ENCODE data around the gene COL23A1.
"Not testable (repeated sequence)": the region's sequence is repeated elsewhere in the genome, so short reads cannot be mapped to it uniquely, and the experiment has no call there.

COL23A1 gene

DNA sequence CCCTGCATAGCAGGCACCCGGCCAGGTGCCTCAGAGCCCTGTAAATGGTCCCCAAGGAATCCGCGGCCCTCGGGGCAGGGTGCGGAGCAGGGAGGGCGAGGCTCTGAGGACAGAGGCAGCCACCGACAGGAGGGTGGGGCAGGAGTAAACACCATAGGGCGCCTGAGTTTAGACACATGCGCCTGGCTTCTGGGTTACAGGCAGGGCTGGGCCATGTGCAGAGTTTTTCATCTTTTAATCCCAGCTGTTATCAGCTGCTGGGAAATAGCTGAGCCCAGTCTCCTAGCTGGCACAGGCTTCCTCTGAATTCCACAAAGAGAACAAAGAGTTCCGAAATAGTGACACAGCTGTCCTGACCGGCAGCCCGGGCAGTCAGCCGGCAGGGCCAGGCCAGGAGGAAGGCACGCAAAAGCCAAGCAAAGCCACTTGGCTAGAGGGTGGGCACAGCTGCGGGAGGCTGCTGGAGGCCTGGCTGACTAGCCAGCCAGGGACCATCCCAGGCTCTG is 258.6 kb downstream of the COL23A1 start:
- DNase-seq = no peak

DNA sequence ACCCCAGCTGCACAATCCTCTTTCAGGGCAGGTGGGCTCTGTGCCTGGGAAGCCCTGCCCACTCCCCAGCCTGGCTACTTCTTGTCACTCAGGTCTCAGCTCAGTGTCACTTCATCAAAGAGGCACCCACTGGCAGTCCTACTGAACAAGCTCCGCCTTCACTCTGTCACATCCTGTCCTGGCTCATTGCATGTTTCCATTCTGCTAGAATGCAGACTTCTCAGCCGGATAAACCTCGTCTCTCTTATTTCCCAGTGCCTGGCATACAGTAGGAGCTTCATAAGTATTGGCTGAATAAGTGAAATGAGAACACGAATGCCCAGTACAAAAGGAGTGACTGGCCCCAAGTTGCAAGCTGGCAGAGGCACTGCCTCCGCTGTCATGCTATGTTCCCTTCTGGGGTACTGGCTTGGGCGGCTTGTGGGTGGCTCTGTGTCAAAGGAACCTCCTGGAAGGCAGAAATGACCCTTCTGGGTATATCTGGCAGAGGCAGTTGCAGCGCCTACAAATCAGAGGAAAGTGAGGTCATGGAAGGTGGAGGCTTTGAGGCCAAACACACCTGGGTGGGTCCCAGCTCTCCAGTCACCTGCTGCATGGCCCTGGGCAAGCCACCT is 259.3 kb downstream of the COL23A1 start:
- no peak for DNase-seq

GRCh38 chr5:178328826-178329730 is 261.1 kb downstream of the COL23A1 start:
- DNase-seq = no peak

GRCh38 chr5:178327931-178328711 is 262.1 kb downstream of the COL23A1 start:
- DNase-seq = no peak

DNA sequence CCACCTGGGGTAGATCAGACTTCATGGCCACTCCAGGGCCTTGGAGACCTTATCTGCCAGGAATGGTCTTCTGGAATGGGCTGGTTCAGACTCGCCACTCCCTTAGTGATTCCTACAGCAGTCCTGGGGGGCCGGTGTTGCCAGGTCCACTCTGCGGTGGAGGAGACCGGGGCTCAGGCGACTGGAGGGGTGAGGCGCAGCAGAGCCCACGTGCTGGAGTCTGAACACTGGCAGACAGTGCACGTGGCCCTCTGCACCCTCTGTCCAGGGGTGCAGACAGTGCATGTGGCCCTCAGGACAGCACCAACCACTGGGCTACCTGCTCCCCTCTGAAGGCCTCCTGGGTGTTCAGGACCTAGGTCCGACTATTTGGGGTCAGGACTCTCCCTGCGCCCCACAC is 262.7 kb downstream of the COL23A1 start:
- DNase-seq = no peak

- no peak for DNase-seq
These were observed 263.8 kb downstream of the COL23A1 start for GRCh38 chr5:178326374-178326715.

DNA sequence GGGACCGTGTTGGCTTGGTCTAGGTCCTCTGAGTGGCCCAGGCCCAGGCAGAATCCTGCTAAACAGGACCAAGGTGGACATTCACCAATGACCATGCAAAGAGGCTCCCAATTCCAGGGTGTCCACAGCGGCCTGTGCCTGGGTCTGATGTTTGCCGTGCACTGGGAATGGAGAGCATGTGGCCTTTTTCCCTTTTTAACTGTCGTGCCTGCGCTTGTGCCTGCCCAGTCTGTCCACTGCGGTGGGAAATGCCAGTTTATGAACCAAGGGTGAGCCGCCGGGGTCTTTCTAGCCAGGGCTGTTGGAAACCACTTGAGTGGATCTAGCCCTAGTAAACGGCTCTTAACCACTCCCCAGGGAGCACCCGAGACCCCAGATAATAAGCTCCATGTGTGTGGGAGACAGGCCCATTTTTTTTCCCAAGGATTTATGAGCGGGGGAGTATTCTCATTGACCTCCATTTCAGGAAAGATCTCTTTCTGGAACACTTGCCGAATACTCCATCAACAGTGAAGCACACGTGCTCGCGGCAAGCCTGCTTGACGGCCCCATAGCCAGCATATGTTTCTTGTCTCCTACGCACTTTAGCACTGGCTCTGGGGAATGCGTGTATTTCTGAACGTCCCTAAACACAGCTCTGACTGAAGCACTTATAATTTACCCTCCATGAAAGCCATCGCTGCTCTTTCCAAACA is 264.4 kb downstream of the COL23A1 start:
- DNase-seq = no peak

DNA sequence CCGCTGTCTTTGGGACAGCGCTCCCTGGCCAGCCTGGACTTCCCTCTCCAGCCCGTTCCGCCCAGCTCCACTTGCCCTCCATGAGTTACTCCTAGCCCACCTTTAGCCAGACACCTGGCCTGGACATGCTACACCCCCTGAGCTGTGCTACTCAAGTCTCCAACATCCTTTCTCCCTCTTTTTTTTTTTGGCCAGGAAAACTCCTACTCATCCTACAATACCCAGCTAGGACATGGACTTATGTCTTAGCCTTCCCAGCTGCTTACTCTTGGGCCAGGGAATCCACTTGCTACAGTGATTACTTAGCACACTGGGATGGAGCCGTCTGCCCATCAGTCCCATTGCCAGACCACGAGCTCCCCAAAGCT is 264.9 kb downstream of the COL23A1 start:
- DNase-seq = no peak

DNA sequence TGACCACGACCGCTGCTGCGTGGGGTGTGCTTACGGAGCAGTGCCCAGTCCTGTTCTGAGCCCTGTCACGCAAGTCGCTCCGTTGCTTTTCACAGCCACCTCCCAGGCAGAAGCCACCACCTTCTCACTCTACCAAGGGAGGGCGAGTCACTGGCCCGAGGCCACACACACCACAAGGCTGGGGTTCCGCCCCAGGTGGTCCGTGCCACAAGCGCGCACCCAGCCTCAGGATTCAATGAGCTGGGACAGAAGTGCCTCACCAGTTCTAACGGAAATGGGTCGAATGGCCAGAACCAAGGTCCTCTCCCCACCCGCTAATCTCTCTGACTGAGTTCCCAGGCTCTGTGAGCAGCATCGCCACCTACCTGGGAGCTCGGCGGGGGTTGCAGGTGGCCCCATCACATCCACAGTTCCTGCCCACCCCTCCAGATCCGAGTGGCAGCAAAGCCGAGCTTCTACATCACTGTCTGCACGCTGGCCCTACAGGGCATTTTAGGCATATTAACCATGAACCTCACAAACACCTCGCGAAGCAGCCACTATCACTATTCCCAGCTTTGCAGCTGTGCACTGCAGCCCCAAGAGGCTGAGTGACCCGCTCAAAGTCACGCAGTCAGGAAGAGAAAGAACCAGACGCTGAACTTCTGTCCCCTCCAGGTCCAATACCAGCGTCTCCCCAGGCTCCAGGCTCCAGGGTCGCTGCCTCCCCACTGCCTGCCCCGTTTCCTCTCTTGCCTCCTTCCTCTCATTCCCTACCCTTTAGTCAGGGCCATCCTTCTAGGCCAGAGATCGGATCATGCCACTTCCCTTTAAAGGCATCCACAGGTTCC is 265.5 kb downstream of the COL23A1 start:
- DNase-seq = no peak

GRCh38 chr5:178323961-178324360 is 266.2 kb downstream of the COL23A1 start:
- DNase-seq = no peak

DNA sequence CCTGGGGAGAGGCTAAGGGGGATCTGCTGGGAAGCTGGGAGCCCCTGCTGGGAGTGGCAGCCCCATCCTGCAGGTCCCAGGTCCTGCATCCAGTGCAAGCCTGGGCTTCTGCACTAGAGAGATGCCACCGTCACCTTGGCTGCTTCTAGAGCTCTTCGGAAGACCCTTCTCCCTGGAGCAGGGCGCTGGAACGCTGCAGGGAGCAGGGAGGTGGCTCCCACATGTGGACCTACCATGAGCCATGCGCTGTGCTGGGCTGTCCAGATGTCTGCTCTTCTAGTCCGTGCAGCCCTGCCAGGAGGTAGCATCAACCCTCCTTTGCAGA is 266.7 kb downstream of the COL23A1 start:
- DNase-seq = no peak

GRCh38 chr5:178322736-178323540 is 267.3 kb downstream of the COL23A1 start:
- DNase-seq = no peak

DNA sequence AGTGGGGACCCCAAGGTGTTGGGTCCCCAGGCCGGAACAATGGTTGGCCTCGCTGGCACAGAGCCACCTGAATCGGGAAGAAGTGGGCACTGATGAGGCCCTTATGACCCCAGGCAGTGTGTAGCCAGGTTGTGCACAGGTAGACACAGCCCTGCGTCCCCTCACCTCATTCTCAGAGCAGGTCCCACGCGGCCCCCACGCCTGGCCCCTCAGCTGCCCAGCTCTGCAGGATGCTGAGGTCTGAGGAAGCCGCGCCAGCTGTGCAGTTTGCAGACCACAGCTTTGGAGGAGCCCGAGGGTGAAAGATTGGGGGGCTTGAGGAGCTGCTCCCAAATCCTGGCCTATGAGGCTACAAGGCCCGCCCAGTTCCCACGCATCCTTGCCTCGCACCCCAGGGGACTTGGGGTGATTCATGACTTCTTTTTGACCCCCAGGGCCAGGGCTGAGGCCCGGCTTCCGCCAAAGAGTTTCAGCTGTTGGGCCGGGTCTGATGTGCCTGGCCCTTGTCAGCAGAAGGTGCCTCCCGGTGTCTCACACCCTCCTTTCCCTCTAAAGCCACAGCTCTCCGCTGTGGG is 269.8 kb downstream of the COL23A1 start:
- DNase-seq = no peak

DNA sequence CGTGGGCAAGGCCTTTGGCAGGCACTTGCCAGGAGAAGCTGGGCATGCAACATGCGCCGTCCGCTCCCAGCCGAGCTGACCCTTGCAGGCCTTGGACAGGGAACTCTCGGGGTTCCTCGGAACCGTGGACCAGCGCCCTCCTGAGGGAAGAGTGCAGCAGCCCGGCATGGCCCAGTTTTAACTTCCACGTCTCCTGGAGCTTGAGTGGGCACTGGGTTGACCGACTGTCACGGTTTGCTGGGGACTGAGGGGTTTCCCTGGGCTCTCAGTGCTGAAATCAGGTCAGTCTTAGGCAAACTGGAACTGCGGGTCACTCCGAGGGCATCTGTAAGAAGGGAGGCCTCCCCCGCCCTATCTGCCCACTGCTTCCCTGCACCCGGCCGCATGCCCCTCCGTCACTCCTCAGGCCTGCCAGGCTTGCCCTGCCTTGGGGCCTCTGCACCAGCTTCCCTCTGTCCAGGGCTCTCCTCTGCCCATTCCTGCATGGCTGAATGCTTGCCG is 270.6 kb downstream of the COL23A1 start:
- no peak for DNase-seq

GRCh38 chr5:178318893-178319292 is 271.3 kb downstream of the COL23A1 start:
- no peak for DNase-seq

DNA sequence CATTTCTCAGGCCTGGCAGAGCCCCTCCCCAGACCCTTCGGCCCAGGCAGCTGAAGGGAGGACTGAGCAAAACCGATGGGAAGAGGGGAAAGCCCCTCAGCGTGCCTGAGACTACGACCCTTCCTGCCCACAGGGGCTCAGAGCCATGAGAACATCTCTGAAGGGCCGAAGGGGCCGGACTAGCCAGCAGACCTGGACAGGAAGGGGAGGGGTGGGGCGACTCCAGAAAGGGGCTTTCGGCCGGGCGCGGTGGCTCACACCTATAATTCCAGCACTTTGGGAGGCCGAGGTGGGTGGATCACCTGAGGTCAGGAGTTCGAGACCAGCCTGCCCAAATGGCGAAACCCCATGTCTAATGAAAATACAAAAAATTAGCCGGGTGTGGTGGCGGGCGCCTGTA is 271.8 kb downstream of the COL23A1 start:
- no peak for DNase-seq

GRCh38 chr5:178317727-178318126 is 272.5 kb downstream of the COL23A1 start:
- DNase-seq = not testable (repeated sequence)

GRCh38 chr5:178314961-178315820 is 275.0 kb downstream of the COL23A1 start:
- no peak for DNase-seq

DNA sequence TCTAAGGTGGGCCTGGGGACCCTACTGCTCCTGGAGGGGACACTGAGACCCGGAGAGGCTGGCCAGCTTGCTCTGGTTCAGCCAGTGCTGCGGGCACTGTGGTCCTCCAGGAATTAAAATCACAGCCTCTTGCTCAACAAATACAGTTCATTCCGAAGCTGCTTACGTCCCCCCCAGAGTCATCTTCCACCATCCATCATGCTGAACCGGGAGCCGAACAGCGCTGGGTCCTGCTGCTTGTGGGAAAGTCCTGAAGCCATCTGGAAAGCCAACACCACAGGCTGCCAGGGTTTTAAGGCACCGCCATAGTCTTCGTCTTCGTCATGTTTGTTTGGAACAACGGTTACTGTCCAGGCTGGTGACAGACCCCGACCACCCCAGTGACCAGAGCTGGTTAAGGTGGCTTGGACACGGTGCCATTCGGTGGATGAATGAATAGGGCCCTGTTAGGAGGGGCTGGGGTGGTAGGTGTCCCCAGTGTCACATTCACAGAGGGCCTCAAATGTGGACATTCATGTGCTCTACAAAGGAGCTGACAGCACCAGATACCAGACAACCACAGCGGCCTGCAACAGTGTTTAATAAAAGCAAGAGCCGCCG is 276.0 kb downstream of the COL23A1 start:
- no peak for DNase-seq
